DMS79 (cell line): ENCODE data around the gene WHRN.

Source experiments
- DNase-seq: peaks from one replicate; lab custom pipeline; 2025; lab: John Stamatoyannopoulos, UW

The WHRN gene

GRCh38 chr9:114491430-114492003 lies 13.8 kb downstream of the WHRN start:
- DNase-seq: no peak

GRCh38 chr9:114489928-114490327 lies 15.3 kb downstream of the WHRN start:
- no peak for DNase-seq

GRCh38 chr9:114488398-114489129 lies 16.7 kb downstream of the WHRN start:
- DNase-seq: no peak

- DNase-seq: no peak
Observed at GRCh38 chr9:114487607-114488300, 17.5 kb downstream of the WHRN start.

- DNase-seq: no peak
Observed at GRCh38 chr9:114486205-114486963, 18.9 kb downstream of the WHRN start.

- no peak for DNase-seq
Observed at GRCh38 chr9:114484854-114485443, 20.3 kb downstream of the WHRN start.

GRCh38 chr9:114484215-114484853 lies 20.9 kb downstream of the WHRN start:
- DNase-seq: no peak

GRCh38 chr9:114483499-114483898 lies 21.8 kb downstream of the WHRN start:
- DNase-seq: no peak

GRCh38 chr9:114482593-114482992 lies 22.7 kb downstream of the WHRN start:
- DNase-seq: no peak

- DNase-seq: no peak
Observed at GRCh38 chr9:114481789-114482188, 23.5 kb downstream of the WHRN start.

GRCh38 chr9:114480746-114481435 lies 24.4 kb downstream of the WHRN start:
- DNase-seq: no peak

- DNase-seq: no peak
Observed at GRCh38 chr9:114478871-114479270, 26.4 kb downstream of the WHRN start.

- no peak for DNase-seq
Observed at GRCh38 chr9:114478459-114478858, 26.8 kb downstream of the WHRN start.

- DNase-seq: no peak
Observed at GRCh38 chr9:114477642-114478041, 27.6 kb downstream of the WHRN start.

GRCh38 chr9:114476891-114477469 lies 28.3 kb downstream of the WHRN start:
- no peak for DNase-seq

GRCh38 chr9:114475412-114476135 lies 29.7 kb downstream of the WHRN start:
- no peak for DNase-seq

GRCh38 chr9:114474425-114474824 lies 30.8 kb downstream of the WHRN start:
- DNase-seq: no peak

GRCh38 chr9:114473447-114473801 lies 31.8 kb downstream of the WHRN start:
- no peak for DNase-seq

- DNase-seq: no peak
Observed at GRCh38 chr9:114472765-114473446, 32.4 kb downstream of the WHRN start.
